Body of pancreas (tissue), 4 donors: ENCODE results near the gene MRTFA. TPM values are rescaled to one million over a fixed set of nuclear protein-coding genes. Genes with fewer than 3 reads are reported as not detected.

Experiments used
- ATAC-seq: fragments of 150-250 bp; one replicate; pipeline ENCODE4 v1.9.1; 2016
- DNase-seq, 4 donors: peaks; one replicate each; pipeline ENCODE4 v3.0.0-alpha.2; 2019
- H3K27ac ChIP-seq, 4 donors: fragments of 200-600 bp; sonication (generic); 1 replicate in 3 of 4; 2 replicates in 1 of 4; pipeline versions ENCODE4 v1.5.1 to v1.6.1; 2016 to 2019; ENCODE audit warnings: mild to moderate bottlenecking in 1 of 4, mixed read lengths in 1 of 4, moderate library complexity in 1 of 4
- H3K27me3 ChIP-seq, 2 donors: fragments of 200-600 bp; sonication (generic); one replicate each; pipeline ENCODE4 v1.6.0; 2016; ENCODE audit warnings: mild to moderate bottlenecking in 1 of 2
- H3K36me3 ChIP-seq, 2 donors: fragments of 200-600 bp; sonication (generic); replicated peaks in 1 of 2; 2 replicates each; pipeline ENCODE4 v1.5.1; 2016; ENCODE audit warnings: low read depth in 2 of 2; ENCODE audit not compliant: insufficient read depth in 1 of 2
- H3K4me1 ChIP-seq: fragments of 200-600 bp; sonication (generic); one replicate; pipeline ENCODE4 v1.6.0; 2016
- H3K4me3 ChIP-seq, 2 donors: fragments of 200-600 bp; sonication (generic); 1 replicate in 1 of 2; 2 replicates in 1 of 2; pipeline ENCODE4 v1.5.1; 2016 to 2019
- H3K9me3 ChIP-seq, 3 donors: fragments of 200-600 bp; sonication (generic); 1 replicate in 2 of 3; 2 replicates in 1 of 3; pipeline ENCODE4 v1.5.1; 2016
- POLR2A ChIP-seq, 3 donors: fragments of 450-650 bp; IDR thresholded peaks; one replicate each; pipeline ENCODE4 v1.6.1; 2016; ENCODE audit warnings: antibody characterized with exemption in 3 of 3, mild to moderate bottlenecking in 2 of 3
- WGBS, 2 donors: methylation state at CpG; one replicate each; pipeline ENCODE4 v1.1.5; 2017; 5-methylcytosine and 5-hydroxymethylcytosine counted together
- intact Hi-C: fragments of 100-400 bp; cut with DNase I; formaldehyde crosslinking; loops from one replicate; pipeline ENCODE4 v1.15.1; 2023
- total RNA-seq, 2 donors: library from RNA; depleted of rRNA; stranded (reverse); fragments of >200 nt; gene quantifications; one replicate each; pipeline ENCODE4 v1.1.0, GENCODE V29; 2016
- TF ChIP-seq, protein P1 (sequence below), 7 experiments: fragments of 450-650 bp in 4 of 7; fragments of 200-600 bp in 3 of 7; sonication (generic) in 3 of 7; IDR thresholded peaks; one replicate each; pipeline ENCODE4 v1.5.1; 2016 to 2019; ENCODE audit warnings: antibody characterized with exemption in 7 of 7

MRTFA gene
- total RNA-seq, 2 donors from 2014 or later: 47.0 to 71.5 TPM

DNA sequence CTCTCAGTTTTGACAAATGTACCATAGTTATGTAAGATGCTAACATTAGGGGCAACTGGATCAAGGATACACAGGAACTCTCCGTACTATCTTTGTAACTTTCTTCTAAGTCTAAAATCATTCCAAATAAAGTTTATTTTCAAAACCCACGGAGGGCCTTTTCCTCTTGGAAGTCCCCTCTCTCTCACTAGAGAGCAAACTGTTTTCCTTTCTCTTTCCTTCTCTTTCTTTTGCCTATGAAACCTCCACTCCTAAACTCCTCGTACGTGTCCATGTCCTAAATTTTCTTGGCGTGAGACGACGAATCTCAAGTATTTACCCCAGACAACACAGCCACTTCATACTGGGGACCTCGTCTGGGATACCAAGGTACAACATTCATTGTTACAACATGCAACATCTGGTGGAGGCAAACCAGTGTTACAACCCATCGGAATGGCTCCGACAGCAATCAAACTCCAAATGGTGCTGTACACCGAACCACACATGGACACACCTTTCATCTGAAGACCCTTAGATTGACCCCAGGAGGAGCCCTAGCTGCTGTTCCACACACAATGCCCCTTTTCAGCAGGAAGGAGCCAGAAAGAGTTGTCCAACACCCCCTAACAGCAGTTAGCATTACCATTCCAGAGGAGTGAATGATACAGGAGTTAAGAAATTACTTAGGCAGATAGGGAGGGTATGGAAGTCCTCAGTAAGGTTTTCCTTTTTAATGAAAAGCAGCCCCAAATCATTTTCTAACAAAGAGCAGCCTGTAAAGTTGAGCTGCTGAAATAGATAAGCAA, 158.0 kb downstream of the MRTFA start:
- no peak for ATAC-seq
- DNase-seq: no peak
- Histone ChIP-seq H3K9me3 (no peaks in the 10 kb centered on the region), H3K36me3 (no peaks in the 10 kb centered on the region), H3K27me3 (no peaks in the 10 kb centered on the region), H3K27ac (no peak overlapping the region), H3K4me1 (peaks cover 21% of the 10 kb centered on the region), H3K4me3 (no peak overlapping the region)
- intact Hi-C loops: no loop called here
- WGBS, 2 donors: 82 to 94% methylated on average over 11 of the region's 11 CpGs
- no peak for TF ChIP-seq POLR2A (IDR thresholded peaks at IDR 0.05)
- TF ChIP-seq, protein P1, sequence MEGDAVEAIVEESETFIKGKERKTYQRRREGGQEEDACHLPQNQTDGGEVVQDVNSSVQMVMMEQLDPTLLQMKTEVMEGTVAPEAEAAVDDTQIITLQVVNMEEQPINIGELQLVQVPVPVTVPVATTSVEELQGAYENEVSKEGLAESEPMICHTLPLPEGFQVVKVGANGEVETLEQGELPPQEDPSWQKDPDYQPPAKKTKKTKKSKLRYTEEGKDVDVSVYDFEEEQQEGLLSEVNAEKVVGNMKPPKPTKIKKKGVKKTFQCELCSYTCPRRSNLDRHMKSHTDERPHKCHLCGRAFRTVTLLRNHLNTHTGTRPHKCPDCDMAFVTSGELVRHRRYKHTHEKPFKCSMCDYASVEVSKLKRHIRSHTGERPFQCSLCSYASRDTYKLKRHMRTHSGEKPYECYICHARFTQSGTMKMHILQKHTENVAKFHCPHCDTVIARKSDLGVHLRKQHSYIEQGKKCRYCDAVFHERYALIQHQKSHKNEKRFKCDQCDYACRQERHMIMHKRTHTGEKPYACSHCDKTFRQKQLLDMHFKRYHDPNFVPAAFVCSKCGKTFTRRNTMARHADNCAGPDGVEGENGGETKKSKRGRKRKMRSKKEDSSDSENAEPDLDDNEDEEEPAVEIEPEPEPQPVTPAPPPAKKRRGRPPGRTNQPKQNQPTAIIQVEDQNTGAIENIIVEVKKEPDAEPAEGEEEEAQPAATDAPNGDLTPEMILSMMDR (IDR thresholded peaks at IDR 0.05): no peak

DNA sequence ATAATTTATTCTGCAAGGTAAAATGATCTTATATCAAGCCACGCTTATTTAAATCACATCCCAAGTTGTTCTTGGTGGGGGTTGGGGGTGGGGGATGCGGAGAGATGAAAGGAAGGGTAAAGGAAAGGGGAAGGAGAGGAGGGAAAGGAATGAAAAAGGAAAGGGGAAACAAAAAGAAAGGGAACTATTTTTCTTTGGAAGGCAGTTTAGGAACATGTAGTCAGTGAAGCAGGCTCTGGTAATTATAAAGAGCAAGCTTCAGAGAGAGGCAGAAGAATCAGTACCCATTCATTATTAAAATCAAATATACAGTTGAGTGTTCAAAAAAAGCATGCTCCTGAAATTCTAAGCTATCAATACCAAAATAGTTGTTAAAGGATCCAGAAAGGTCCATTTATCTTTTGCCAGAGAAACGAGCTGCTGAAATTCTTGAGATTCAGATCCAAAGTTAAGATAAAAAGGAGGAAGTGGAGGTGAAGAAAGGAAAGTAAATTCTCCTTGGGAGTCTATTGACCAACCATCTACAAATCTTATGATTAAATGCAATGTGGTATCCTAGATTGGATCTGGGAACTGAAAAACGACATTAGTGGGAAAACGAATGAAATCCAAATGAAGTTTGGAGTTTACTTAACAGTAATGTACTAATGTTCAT, 158.7 kb downstream of the MRTFA start:
- intact Hi-C loops: no loop called here
- no peak overlapping the region for H3K4me3 ChIP-seq
- H3K36me3 ChIP-seq: no peaks in the 10 kb centered on the region
- H3K4me1 ChIP-seq: peaks cover 21% of the 10 kb centered on the region
- no peak overlapping the region for H3K27ac ChIP-seq
- H3K9me3 ChIP-seq: no peaks in the 10 kb centered on the region
- no peak for TF ChIP-seq POLR2A (IDR thresholded peaks at IDR 0.05)
- TF ChIP-seq, protein P1 (IDR thresholded peaks at IDR 0.05): no peak
- no peaks in the 10 kb centered on the region for H3K27me3 ChIP-seq
- 46 to 53% methylated on average over 5 of the region's 5 CpGs for WGBS, 2 donors
- DNase-seq (no peak), ATAC-seq (no peak)

DNA sequence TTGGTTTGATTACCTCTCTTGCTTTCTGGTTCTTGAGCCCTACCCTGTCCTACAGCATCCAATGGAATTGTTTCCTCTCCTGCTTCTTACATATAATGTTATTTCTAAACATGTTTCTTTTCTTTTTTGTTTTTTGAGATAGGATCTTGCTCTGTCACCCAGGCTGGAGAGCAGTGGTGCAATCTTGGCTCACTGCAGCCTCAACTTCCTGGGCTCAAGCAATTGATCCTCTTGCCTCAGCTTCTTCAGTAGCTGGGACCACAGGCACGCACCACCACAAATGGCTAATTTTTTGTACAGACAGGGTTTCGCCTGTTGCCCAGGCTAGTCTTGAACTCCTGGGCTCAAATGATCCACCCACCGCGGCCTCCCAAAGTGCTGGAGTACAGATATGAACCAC, 160.2 kb downstream of the MRTFA start:
- 67 to 91% methylated on average over 4 of the region's 4 CpGs for WGBS, 2 donors
- TF ChIP-seq, protein P1 (IDR thresholded peaks at IDR 0.05): no peak
- no peak for TF ChIP-seq POLR2A (IDR thresholded peaks at IDR 0.05)

GRCh38 chr22:40473703-40474102, 162.8 kb downstream of the MRTFA start:
- peaks cover 9% of the 10 kb centered on the region for H3K4me1 ChIP-seq
- no peak overlapping the region for H3K4me3 ChIP-seq
- no peaks in the 10 kb centered on the region for H3K36me3 ChIP-seq
- DNase-seq: no peak
- no peaks in the 10 kb centered on the region for H3K9me3 ChIP-seq
- no peaks in the 10 kb centered on the region for H3K27me3 ChIP-seq
- TF ChIP-seq POLR2A (IDR thresholded peaks at IDR 0.05): no peak
- TF ChIP-seq, protein P1 (IDR thresholded peaks at IDR 0.05): no peak
- intact Hi-C loops: no loop called here
- ATAC-seq: no peak
- H3K27ac ChIP-seq: no peak overlapping the region

More for the DNA sequence above, 160.2 kb downstream of the MRTFA start:
- Histone ChIP-seq H3K27ac (no peak overlapping the region), H3K36me3 (no peaks in the 10 kb centered on the region), H3K4me1 (peaks cover 21% of the 10 kb centered on the region), H3K9me3 (no peaks in the 10 kb centered on the region), H3K4me3 (no peak overlapping the region), H3K27me3 (no peaks in the 10 kb centered on the region)
- ATAC-seq (no peak), DNase-seq (no peak)
- intact Hi-C loops: no loop called here
